ENCODE results near the gene DIRAS2.

DNA sequence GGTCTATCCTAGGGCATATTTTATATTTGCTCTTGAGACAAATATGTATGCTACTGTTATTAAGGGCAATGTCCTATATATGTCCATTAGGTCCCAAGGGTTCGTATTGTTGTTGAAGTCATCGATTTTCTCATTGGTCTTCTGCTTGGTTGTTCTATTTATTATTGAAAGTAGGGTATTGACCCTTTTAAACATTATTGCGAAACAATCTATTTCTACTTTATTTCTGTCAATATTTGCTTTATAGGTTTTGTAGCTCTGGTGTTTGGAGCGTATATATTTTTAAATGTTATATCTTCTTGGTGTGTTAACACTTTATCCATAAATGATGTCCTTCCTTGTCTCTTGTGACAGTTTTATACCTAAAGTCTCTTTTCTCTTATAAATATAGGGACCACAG lies 16.2 kb upstream of the DIRAS2 start:
- TF ChIP-seq, protein P1, sequence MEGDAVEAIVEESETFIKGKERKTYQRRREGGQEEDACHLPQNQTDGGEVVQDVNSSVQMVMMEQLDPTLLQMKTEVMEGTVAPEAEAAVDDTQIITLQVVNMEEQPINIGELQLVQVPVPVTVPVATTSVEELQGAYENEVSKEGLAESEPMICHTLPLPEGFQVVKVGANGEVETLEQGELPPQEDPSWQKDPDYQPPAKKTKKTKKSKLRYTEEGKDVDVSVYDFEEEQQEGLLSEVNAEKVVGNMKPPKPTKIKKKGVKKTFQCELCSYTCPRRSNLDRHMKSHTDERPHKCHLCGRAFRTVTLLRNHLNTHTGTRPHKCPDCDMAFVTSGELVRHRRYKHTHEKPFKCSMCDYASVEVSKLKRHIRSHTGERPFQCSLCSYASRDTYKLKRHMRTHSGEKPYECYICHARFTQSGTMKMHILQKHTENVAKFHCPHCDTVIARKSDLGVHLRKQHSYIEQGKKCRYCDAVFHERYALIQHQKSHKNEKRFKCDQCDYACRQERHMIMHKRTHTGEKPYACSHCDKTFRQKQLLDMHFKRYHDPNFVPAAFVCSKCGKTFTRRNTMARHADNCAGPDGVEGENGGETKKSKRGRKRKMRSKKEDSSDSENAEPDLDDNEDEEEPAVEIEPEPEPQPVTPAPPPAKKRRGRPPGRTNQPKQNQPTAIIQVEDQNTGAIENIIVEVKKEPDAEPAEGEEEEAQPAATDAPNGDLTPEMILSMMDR (IDR thresholded peaks at IDR 0.05) = no peak
- TF ChIP-seq POLR2A (IDR thresholded peaks at IDR 0.05) (no peak), POLR2AphosphoS5 (IDR thresholded peaks at IDR 0.05) (no peak), EP300 (IDR thresholded peaks at IDR 0.05) (no peak)
